GM23338 (cell line): ENCODE measurements around the gene DAB1. TPM values are rescaled to one million over a fixed set of nuclear protein-coding genes. Genes with fewer than 3 reads are reported as not detected.

Source experiments
- ATAC-seq: fragments of 200-7000 bp; cut with Tn5 transposase; 3 replicates; pipeline ENCODE4 v1.9.1; 2020
- DNase-seq: peaks from one replicate; pipeline ENCODE4 v3.0.0-alpha.2; 2015; ENCODE audit warnings: low spot score
- H2AFZ ChIP-seq: fragments of 200-600 bp; sonication (generic); 2 replicates; pipeline ENCODE4 v1.8.0; 2016; ENCODE audit warnings: antibody characterized with exemption, mild to moderate bottlenecking, moderate library complexity
- H3F3A ChIP-seq: fragments of 200-600 bp; sonication (generic); replicated peaks from 2 replicates; pipeline ENCODE4 v1.8.0; 2017; ENCODE audit warnings: antibody characterized with exemption, mixed run types, low read depth
- H3K27ac ChIP-seq: fragments of 200-600 bp; sonication (generic); 2 replicates; pipeline ENCODE4 v1.6.1; 2016; ENCODE audit warnings: low read depth
- H3K27me3 ChIP-seq: fragments of 200-600 bp; sonication (generic); 2 replicates; pipeline ENCODE4 v1.8.0; 2016; ENCODE audit warnings: mild to moderate bottlenecking, mixed run types, moderate library complexity; ENCODE audit not compliant: insufficient read depth
- H3K36me3 ChIP-seq: fragments of 200-600 bp; sonication (generic); 2 replicates; pipeline ENCODE4 v1.8.0; 2016; ENCODE audit warnings: mild to moderate bottlenecking; ENCODE audit not compliant: insufficient read depth
- H3K4me1 ChIP-seq: fragments of 200-600 bp; sonication (generic); 2 replicates; pipeline ENCODE4 v1.8.0; 2016; ENCODE audit warnings: mild to moderate bottlenecking, moderate library complexity; ENCODE audit not compliant: insufficient read depth
- H3K4me2 ChIP-seq: fragments of 200-600 bp; sonication (generic); 2 replicates; pipeline ENCODE4 v1.7.1; 2017; ENCODE audit warnings: mixed run types
- H3K4me3 ChIP-seq: fragments of 200-600 bp; sonication (generic); 2 replicates; pipeline ENCODE4 v1.6.1; 2016; ENCODE audit warnings: mixed run types
- H3K79me2 ChIP-seq: fragments of 200-600 bp; sonication (generic); replicated peaks from 2 replicates; pipeline ENCODE4 v1.8.0; 2017; ENCODE audit warnings: mild to moderate bottlenecking; ENCODE audit not compliant: insufficient read depth
- H3K9me2 ChIP-seq: fragments of 200-600 bp; sonication (generic); 2 replicates; pipeline ENCODE4 v1.8.0; 2017; ENCODE audit not compliant: insufficient read depth
- H4K20me1 ChIP-seq: fragments of 200-600 bp; sonication (generic); replicated peaks from 2 replicates; pipeline ENCODE4 v1.8.0; 2017; ENCODE audit warnings: mild to moderate bottlenecking; ENCODE audit not compliant: insufficient read depth
- H3K27ac Mint-ChIP-seq: 2 replicates; pipeline ENCODE4 v1.8.0; 2020; ENCODE audit warnings: inconsistent platforms, mild to moderate bottlenecking, moderate library complexity, mixed read lengths
- H3K27me3 Mint-ChIP-seq: 3 replicates; pipeline ENCODE4 v1.8.0; 2022; ENCODE audit warnings: low read depth, mild to moderate bottlenecking, moderate library complexity, mixed read lengths, inconsistent platforms; ENCODE audit not compliant: insufficient read depth, poor library complexity
- H3K36me3 Mint-ChIP-seq: 3 replicates; pipeline ENCODE4 v1.8.0; 2021; ENCODE audit warnings: low read depth, mild to moderate bottlenecking, inconsistent platforms, moderate library complexity, mixed read lengths
- H3K4me1 Mint-ChIP-seq: 3 replicates; pipeline ENCODE4 v1.8.0; 2020; ENCODE audit warnings: mild to moderate bottlenecking, inconsistent platforms, mixed read lengths
- H3K4me3 Mint-ChIP-seq: 3 replicates; pipeline ENCODE4 v1.8.0; 2021; ENCODE audit warnings: moderate library complexity, mild to moderate bottlenecking, inconsistent platforms, mixed read lengths
- H3K9me3 Mint-ChIP-seq: 3 replicates; pipeline ENCODE4 v1.8.0; 2020; ENCODE audit warnings: moderate library complexity, mild to moderate bottlenecking, inconsistent platforms, mixed read lengths
- CTCF ChIP-seq, 2 experiments: fragments of 200-600 bp in 1 of 2; sonication (generic) in 1 of 2; conservative IDR thresholded peaks; 2 replicates each; pipeline versions ENCODE4 v1.5.1 to v1.6.1; 2016 to 2017; ENCODE audit warnings: antibody characterized with exemption in 2 of 2, low read depth in 2 of 2, mild to moderate bottlenecking in 2 of 2, moderate library complexity in 1 of 2
- EZH2 ChIP-seq: fragments of 200-600 bp; sonication (generic); IDR thresholded peaks from one replicate; pipeline ENCODE4 v1.8.0; 2017; ENCODE audit warnings: antibody characterized with exemption, mild to moderate bottlenecking, low read depth; ENCODE audit not compliant: unreplicated experiment
- EZH2phosphoT487 ChIP-seq: fragments of 200-600 bp; sonication (generic); IDR thresholded peaks from one replicate; pipeline ENCODE4 v1.8.1; 2018; ENCODE audit warnings: antibody characterized with exemption; ENCODE audit not compliant: unreplicated experiment
- JUNB ChIP-seq: IDR thresholded peaks from one replicate; pipeline ENCODE4 v1.6.1; 2016; ENCODE audit warnings: antibody characterized with exemption; ENCODE audit not compliant: unreplicated experiment
- REST ChIP-seq: IDR thresholded peaks from one replicate; pipeline ENCODE4 v1.6.1; 2018; ENCODE audit warnings: antibody characterized with exemption; ENCODE audit not compliant: unreplicated experiment
- ZNF331 ChIP-seq: fragments of 250-450 bp; sonication (Bioruptor Pico); IDR thresholded peaks from 2 replicates; pipeline ENCODE4 v1.5.0; 2020; ENCODE audit warnings: low read depth, mild to moderate bottlenecking, moderate library complexity
- polyA plus RNA-seq: library from polyadenylated mRNA; unstranded; fragments of >200 nt; fragmentation: Nextera tagmentation; extraction: Ambion mirVana; gene quantifications from 2 replicates; pipeline ENCODE4 v1.2.1, GENCODE V29; 2016
- total RNA-seq: library from RNA; depleted of rRNA; stranded (reverse); fragments of >200 nt; shearing (Covaris generic); gene quantifications from 2 replicates; pipeline ENCODE4 v1.2.3, GENCODE V29; 2014

Gene DAB1
- total and polyA plus RNA-seq, 2 experiments from 2014 or later: 12.8 to 14.5 TPM

- ATAC-seq: peak; percentile 51; the same call in 2 of the 3 replicates
- H3K36me3 Mint-ChIP-seq: no peaks in the 10 kb centered on the region
- H3K4me1 Mint-ChIP-seq: no peaks in the 10 kb centered on the region; the same call in 2 of the 3 replicates
- H3K9me3 Mint-ChIP-seq: no peaks in the 10 kb centered on the region
- no peaks in the 10 kb centered on the region for H3K27me3 Mint-ChIP-seq
- no peaks in the 10 kb centered on the region for H3K4me1 ChIP-seq
- TF ChIP-seq ZNF331 (CRISPR knock-in tag) (no peak), CTCF (conservative IDR thresholded peaks at IDR 0.05; ENCODE audit: low read depth in 2 of 2) (peak in 1 of 2 experiments; percentile 68; a peak in 3 of 4 replicates)
- H3K4me3 Mint-ChIP-seq: no peak overlapping the region
- H3K4me2 ChIP-seq: no peak overlapping the region
- H3K27ac Mint-ChIP-seq: no peak overlapping the region
- no peak overlapping the region for H3K4me3 ChIP-seq
- no peaks in the 10 kb centered on the region for H3K27me3 ChIP-seq
- no peak overlapping the region for H2AFZ ChIP-seq
- DNase-seq: peak; percentile 29
- no peaks in the 10 kb centered on the region for H4K20me1 ChIP-seq
- H3K27ac ChIP-seq: no peak overlapping the region
- H3K36me3 ChIP-seq: no peaks in the 10 kb centered on the region
- peaks cover 10% of the 10 kb centered on the region; the same call in 1 of the 2 replicates for H3K9me2 ChIP-seq
- H3K79me2 ChIP-seq: no peaks in the 10 kb centered on the region
- no peaks in the 10 kb centered on the region for H3F3A ChIP-seq
These were observed 445.0 kb downstream of the DAB1 start for GRCh38 chr1:56978819-56979218.

- H3K27me3 Mint-ChIP-seq: no peaks in the 10 kb centered on the region
- Histone ChIP-seq H3K4me3 (no peak overlapping the region), H3K36me3 (no peaks in the 10 kb centered on the region), H4K20me1 (no peaks in the 10 kb centered on the region), H3K27ac (no peak overlapping the region), H3F3A (no peaks in the 10 kb centered on the region), H2AFZ (no peak overlapping the region), H3K9me2 (0 out of 2 replicates have a peak, but pooled peaks cover 4% of the 10 kb centered on the region), H3K4me1 (no peaks in the 10 kb centered on the region), H3K4me2 (no peak overlapping the region), H3K27me3 (no peaks in the 10 kb centered on the region), H3K79me2 (no peaks in the 10 kb centered on the region)
- DNase-seq (no peak), ATAC-seq (no peak)
- TF ChIP-seq EZH2: no peak
- TF ChIP-seq REST: no peak
- TF ChIP-seq EZH2phosphoT487: no peak
- peak in 1 of 2 experiments; percentile 38; a peak in 2 of 4 replicates for TF ChIP-seq CTCF (conservative IDR thresholded peaks at IDR 0.05; ENCODE audit: low read depth in 2 of 2)
- no peak for TF ChIP-seq JUNB
- H3K9me3 Mint-ChIP-seq: no peaks in the 10 kb centered on the region
- H3K4me1 Mint-ChIP-seq: no peaks in the 10 kb centered on the region; the same call in 2 of the 3 replicates
- no peak overlapping the region for H3K4me3 Mint-ChIP-seq
- H3K27ac Mint-ChIP-seq: no peak overlapping the region
- no peaks in the 10 kb centered on the region for H3K36me3 Mint-ChIP-seq
These were observed 445.9 kb downstream of the DAB1 start for GRCh38 chr1:56977910-56978309.
